Liver (tissue), 9 donors: ENCODE data around the gene PAPPA. TPM values are rescaled to one million over a fixed set of nuclear protein-coding genes. Genes with fewer than 3 reads are reported as not detected.

Source experiments
- DNase-seq: peaks from one replicate; pipeline ENCODE4 v3.0.0-alpha.2; 2017; ENCODE audit warnings: low spot score
- H3K27ac ChIP-seq, 2 donors: one replicate each; pipeline ENCODE4 v1.7.0; 2013; ENCODE audit warnings: inconsistent platforms in 2 of 2, low read length in 2 of 2, control low read depth in 1 of 2, low read depth in 1 of 2, mild to moderate bottlenecking in 1 of 2
- H3K27me3 ChIP-seq, 4 donors: one replicate each; pipeline versions ENCODE4 v1.6.1 to v1.7.0; 2013; ENCODE audit warnings: low read length in 3 of 4, inconsistent platforms in 1 of 4, mild to moderate bottlenecking in 1 of 4, moderate library complexity in 1 of 4; ENCODE audit not compliant: control insufficient read depth in 4 of 4, insufficient read depth in 4 of 4
- H3K36me3 ChIP-seq, 4 donors: one replicate each; pipeline versions ENCODE4 v1.6.1 to v1.7.0; 2013; ENCODE audit warnings: low read length in 3 of 4, mild to moderate bottlenecking in 3 of 4, low read depth in 1 of 4, moderate library complexity in 1 of 4; ENCODE audit not compliant: control insufficient read depth in 4 of 4, insufficient read depth in 3 of 4
- H3K4me1 ChIP-seq, 4 donors: one replicate each; pipeline versions ENCODE4 v1.6.1 to v1.7.0; 2013; ENCODE audit warnings: low read length in 3 of 4, mild to moderate bottlenecking in 3 of 4, moderate library complexity in 1 of 4; ENCODE audit not compliant: control insufficient read depth in 4 of 4, insufficient read depth in 4 of 4
- H3K4me3 ChIP-seq, 3 donors: one replicate each; pipeline versions ENCODE4 v1.6.1 to v1.7.0; 2013; ENCODE audit warnings: low read length in 3 of 3, control low read depth in 1 of 3, low read depth in 1 of 3, mild to moderate bottlenecking in 1 of 3
- H3K9ac ChIP-seq, 2 donors: one replicate each; pipeline ENCODE4 v1.7.0; 2013; ENCODE audit warnings: low read length in 2 of 2, mild to moderate bottlenecking in 2 of 2, moderate library complexity in 2 of 2, control low read depth in 1 of 2, low read depth in 1 of 2
- H3K9me3 ChIP-seq, 4 donors: one replicate each; pipeline versions ENCODE4 v1.6.1 to v1.7.0; 2013; ENCODE audit warnings: low read length in 3 of 4; ENCODE audit not compliant: control insufficient read depth in 4 of 4
- ATF3 ChIP-seq: IDR thresholded peaks from 2 replicates; pipeline ENCODE4 v1.6.1; 2016; ENCODE audit warnings: antibody characterized with exemption
- CTCF ChIP-seq: fragments of 150-350 bp; IDR thresholded peaks from 2 replicates; pipeline ENCODE4 v1.5.1; 2017; ENCODE audit warnings: improper control_type of control experiment, low read depth, low read length; ENCODE audit not compliant: missing input control
- EGR1 ChIP-seq, 2 donors: IDR thresholded peaks; 2 replicates each; pipeline ENCODE4 v1.6.1; 2016 to 2018; ENCODE audit warnings: antibody characterized with exemption in 2 of 2, low read depth in 2 of 2
- FOXA1 ChIP-seq: IDR thresholded peaks from 2 replicates; pipeline ENCODE4 v1.6.1; 2016; ENCODE audit warnings: antibody characterized with exemption
- FOXA2 ChIP-seq: IDR thresholded peaks from 2 replicates; pipeline ENCODE4 v1.6.1; 2016; ENCODE audit warnings: antibody characterized with exemption
- GABPA ChIP-seq, 2 donors: IDR thresholded peaks in 1 of 2; conservative IDR thresholded peaks in 1 of 2; 2 replicates each; pipeline ENCODE4 v1.6.1; 2016; ENCODE audit warnings: antibody characterized with exemption in 2 of 2, mild to moderate bottlenecking in 1 of 2, moderate library complexity in 1 of 2
- HNF4A ChIP-seq, 2 donors: conservative IDR thresholded peaks; 2 replicates each; pipeline ENCODE4 v1.6.1; 2016; ENCODE audit warnings: antibody characterized with exemption in 2 of 2, mild to moderate bottlenecking in 2 of 2
- HNF4G ChIP-seq: IDR thresholded peaks from 2 replicates; pipeline ENCODE4 v1.6.1; 2016; ENCODE audit warnings: antibody characterized with exemption
- JUND ChIP-seq, 2 donors: IDR thresholded peaks; 2 replicates each; pipeline ENCODE4 v1.6.1; 2016; ENCODE audit warnings: antibody characterized with exemption in 2 of 2
- MAX ChIP-seq: IDR thresholded peaks from 2 replicates; pipeline ENCODE4 v1.6.1; 2016; ENCODE audit warnings: antibody characterized with exemption
- NR2F2 ChIP-seq: IDR thresholded peaks from 2 replicates; pipeline ENCODE4 v1.6.1; 2016; ENCODE audit warnings: antibody characterized with exemption
- RAD21 ChIP-seq, 2 donors: IDR thresholded peaks; 2 replicates each; pipeline ENCODE4 v1.6.1; 2016; ENCODE audit warnings: antibody characterized with exemption in 2 of 2, mild to moderate bottlenecking in 2 of 2
- REST ChIP-seq: IDR thresholded peaks from 2 replicates; pipeline ENCODE4 v1.6.1; 2016; ENCODE audit warnings: antibody characterized with exemption, mild to moderate bottlenecking
- RXRA ChIP-seq, 2 donors: IDR thresholded peaks; 2 replicates each; pipeline ENCODE4 v1.6.1; 2017 to 2018; ENCODE audit warnings: antibody characterized with exemption in 2 of 2, mild to moderate bottlenecking in 1 of 2
- SP1 ChIP-seq: IDR thresholded peaks from 2 replicates; pipeline ENCODE4 v1.6.1; 2018; ENCODE audit warnings: antibody characterized with exemption, mild to moderate bottlenecking
- TAF1 ChIP-seq: conservative IDR thresholded peaks from 2 replicates; pipeline ENCODE4 v1.6.1; 2016; ENCODE audit warnings: antibody characterized with exemption, mild to moderate bottlenecking
- YY1 ChIP-seq: IDR thresholded peaks from 2 replicates; pipeline ENCODE4 v1.6.1; 2016; ENCODE audit warnings: antibody characterized with exemption, mild to moderate bottlenecking
- ZBTB33 ChIP-seq: IDR thresholded peaks from 2 replicates; pipeline ENCODE4 v1.6.1; 2016; ENCODE audit warnings: antibody characterized with exemption
- WGBS: extraction: QIAGEN DNeasy Blood & Tissue Kit; methylation state at CpG from one replicate; pipeline ENCODE4 v1.1.7; 2013; 5-methylcytosine and 5-hydroxymethylcytosine counted together
- polyA plus RNA-seq, 2 donors: library from polyadenylated mRNA; stranded (reverse) in 1 of 2; unstranded in 1 of 2; fragments of 200-250 nt in 1 of 2; fragments of >200 nt in 1 of 2; fragmentation: Nextera tagmentation in 1 of 2; extraction: Ambion mirVana in 1 of 2; gene quantifications; one replicate each; pipeline versions ENCODE4 v1.2.1 to v1.2.3, GENCODE V29; 2013 to 2015
- total RNA-seq, 2 donors: library from RNA; depleted of rRNA; stranded (reverse); fragments of >200 nt; gene quantifications; one replicate each; pipeline ENCODE4 v1.2.3, GENCODE V29; 2014
- donor health status: healthy.
- donor health status: healthy.
- donor health status: healthy.
- donor health status: healthy.
- donor health status: healthy.

Gene PAPPA
- total and polyA plus RNA-seq, 4 donors = 0.03 to 0.33 (median 0.20) TPM

GRCh38 chr9:116147821-116148220 is 5.8 kb upstream of the PAPPA start:
- Histone ChIP-seq H3K4me1 (peaks cover 0 to under 1% (median 0%) of the 10 kb centered on the region in 4 donors), H3K27me3 (peaks cover 0 to 17% (median 2%) of the 10 kb centered on the region in 4 donors), H3K4me3 (no peak overlapping the region), H3K36me3 (no peaks in the 10 kb centered on the region), H3K9me3 (no peaks in the 10 kb centered on the region), H3K9ac (no peak overlapping the region), H3K27ac (no peak overlapping the region)
- no peak for DNase-seq
- WGBS = 82% methylated on average over 4 of the region's 4 CpGs
- TF ChIP-seq FOXA2 = no peak

GRCh38 chr9:116149844-116150243 is 3.7 kb upstream of the PAPPA start:
- TF ChIP-seq NR2F2 (no peak), MAX (no peak), FOXA1 (no peak), FOXA2 (no peak), GABPA (IDR thresholded peaks at IDR 0.05 in 1 of 2, conservative IDR thresholded peaks at IDR 0.05 in 1 of 2) (no peak), HNF4A (conservative IDR thresholded peaks at IDR 0.05) (peak in 1 of 2 donors; percentile 9), JUND (IDR thresholded peaks at IDR 0.05) (no peak), YY1 (no peak), RAD21 (IDR thresholded peaks at IDR 0.05) (peak; percentile 73 to 81), ZBTB33 (no peak), TAF1 (no peak), ATF3 (no peak), RXRA (IDR thresholded peaks at IDR 0.05) (no peak), HNF4G (no peak), SP1 (no peak), CTCF (peak; percentile 51), REST (no peak), EGR1 (IDR thresholded peaks at IDR 0.05; ENCODE audit: low read depth in 2 of 2) (no peak)
- Histone ChIP-seq H3K9ac (no peak overlapping the region), H3K27ac (no peak overlapping the region), H3K9me3 (no peaks in the 10 kb centered on the region), H3K4me3 (no peak overlapping the region), H3K36me3 (no peaks in the 10 kb centered on the region), H3K4me1 (peaks cover 3 to 8% (median 4%) of the 10 kb centered on the region in 4 donors), H3K27me3 (peaks cover 0 to 12% (median 6%) of the 10 kb centered on the region in 4 donors)
- DNase-seq = no peak
- 19% methylated on average over 4 of the region's 4 CpGs for WGBS
